Measurements from ENCODE around the gene DLG5. TPM values are rescaled to one million over a fixed set of nuclear protein-coding genes. Genes with fewer than 3 reads are reported as not detected.
"Not testable (repeated sequence)": the region's sequence is repeated elsewhere in the genome, so short reads cannot be mapped to it uniquely, and the experiment has no call there.

DLG5 gene
- polyA plus RNA-seq, 1 of the 3 experiments (the other 2 are of a cell fraction) = 31.3 TPM

GRCh38 chr10:77763453-77764430, 162.8 kb downstream of the DLG5 start:
- H3K4me1 ChIP-seq (ENCODE audit: control insufficient read depth in 1 of 2, insufficient read depth in 2 of 2, low read depth in 1 of 2, low read length in 1 of 2) = no peaks in the 10 kb centered on the region
- H3K4me2 ChIP-seq = no peak overlapping the region
- no peak overlapping the region for H3K9ac ChIP-seq
- H3K27me3 ChIP-seq (ENCODE audit: insufficient read depth) = no peaks in the 10 kb centered on the region
- peaks cover 2% of the 10 kb centered on the region for H3F3A ChIP-seq (replicated peaks; ENCODE audit: insufficient read depth)
- no peak overlapping the region for H3K4me3 ChIP-seq (ENCODE audit: low read depth in 2 of 2, low read length in 1 of 2)
- no peaks in the 10 kb centered on the region for H4K20me1 ChIP-seq (ENCODE audit: insufficient read depth)
- no peaks in the 10 kb centered on the region for H3K36me3 ChIP-seq (replicated peaks in 1 of 2; ENCODE audit: control insufficient read depth in 1 of 2, insufficient read depth in 2 of 2, low read length in 1 of 2)
- no peaks in the 10 kb centered on the region for H3K9me2 ChIP-seq
- H3K79me2 ChIP-seq (ENCODE audit: insufficient read depth) = no peaks in the 10 kb centered on the region
- no peak for TF ChIP-seq CHD2 (IDR thresholded peaks at IDR 0.05; ENCODE audit: low read length, partially characterized antibody)
- no peak for TF ChIP-seq EZH2phosphoT487 (IDR thresholded peaks at IDR 0.05; ENCODE audit: borderline replicate concordance, low read depth)
- no peak for TF ChIP-seq FOXJ3 (CRISPR knock-in tag; IDR thresholded peaks at IDR 0.05)
- TF ChIP-seq TAF1 (IDR thresholded peaks at IDR 0.05; ENCODE audit: borderline replicate concordance, low read depth, low read length) = no peak
- TF ChIP-seq NFIC (IDR thresholded peaks at IDR 0.05; ENCODE audit: borderline replicate concordance) = no peak
- no peak for TF ChIP-seq GATA2 (CRISPR knock-in tag; IDR thresholded peaks at IDR 0.05)
- TF ChIP-seq PBX3 (IDR thresholded peaks at IDR 0.05) = no peak
- TF ChIP-seq EP300 (IDR thresholded peaks at IDR 0.05; ENCODE audit: borderline replicate concordance in 1 of 2, low read depth in 1 of 2, low read length in 1 of 2) = no peak
- no peak for TF ChIP-seq SMC3 (IDR thresholded peaks at IDR 0.05; ENCODE audit: low read depth, low read length)
- no peak for TF ChIP-seq REST (IDR thresholded peaks at IDR 0.05; ENCODE audit: low read depth, low read length)
- no peak for TF ChIP-seq GABPA (IDR thresholded peaks at IDR 0.05; ENCODE audit: low read depth)
- no peaks in the 10 kb centered on the region for H3K9me3 ChIP-seq
- ChIA-PET CTCF (interaction anchor here (0.6 to 1.9 kb wide), 5 partner anchors 7 to 1722 kb away, joined by 3 to 5 read pairs (median 3); no protein-coding TSS in a partner anchor), POLR2A (no interaction called here)
- H3K27ac ChIP-seq (ENCODE audit: low read depth in 2 of 2, low read length in 1 of 2) = no peak overlapping the region
- no peak for DNase-seq
- no peak overlapping the region for H2AFZ ChIP-seq (ENCODE audit: low read depth)
- WGBS (ENCODE audit: low lambda C conversion rate) = 86% methylated on average over 9 of the region's 9 CpGs

GRCh38 chr10:77758406-77758805, 168.1 kb downstream of the DLG5 start:
- H3K36me3 ChIP-seq (replicated peaks in 1 of 2; ENCODE audit: control insufficient read depth in 1 of 2, insufficient read depth in 2 of 2, low read length in 1 of 2); POLR2A ChIA-PET; H3K9me3 ChIP-seq; H3K4me2 ChIP-seq; H3K27me3 ChIP-seq (ENCODE audit: insufficient read depth); H2AFZ ChIP-seq (ENCODE audit: low read depth); DNase-seq; H3K27ac ChIP-seq (ENCODE audit: low read depth in 2 of 2, low read length in 1 of 2); H4K20me1 ChIP-seq (ENCODE audit: insufficient read depth); H3K79me2 ChIP-seq (ENCODE audit: insufficient read depth); H3K4me1 ChIP-seq (ENCODE audit: control insufficient read depth in 1 of 2, insufficient read depth in 2 of 2, low read depth in 1 of 2, low read length in 1 of 2); H3K9ac ChIP-seq; H3F3A ChIP-seq (replicated peaks; ENCODE audit: insufficient read depth); H3K4me3 ChIP-seq (ENCODE audit: low read depth in 2 of 2, low read length in 1 of 2); H3K9me2 ChIP-seq: not testable (repeated sequence)
- CTCF ChIA-PET = interaction anchor here (2.7 to 3.0 kb wide), 2 partner anchors 10 to 47 kb away, joined by 13 to 18 read pairs; no protein-coding TSS in a partner anchor
- WGBS (ENCODE audit: low lambda C conversion rate) = 95% methylated on average over 2 of the region's 2 CpGs
